Thyroid gland (tissue), 4 donors: ENCODE measurements around the gene GPR25.

ENCODE experiments used
- CTCF ChIP-seq, 6 experiments: fragments of 200-600 bp in 3 of 6; fragments of 450-650 bp in 3 of 6; sonication (generic) in 3 of 6; IDR thresholded peaks; one replicate each; pipeline ENCODE4 v1.5.1; 2016 to 2019; ENCODE audit warnings: antibody characterized with exemption in 6 of 6, mild to moderate bottlenecking in 2 of 6, inconsistent platforms in 1 of 6, moderate library complexity in 1 of 6
- POLR2A ChIP-seq, 2 donors: fragments of 450-650 bp; IDR thresholded peaks; one replicate each; pipeline ENCODE4 v1.6.1; 2017; ENCODE audit warnings: antibody characterized with exemption in 2 of 2, mild to moderate bottlenecking in 2 of 2, moderate library complexity in 1 of 2

- no peak for TF ChIP-seq CTCF (IDR thresholded peaks at IDR 0.05)
- no peak for TF ChIP-seq POLR2A (IDR thresholded peaks at IDR 0.05)
Observed at GRCh38 chr1:200836213-200836612, 36.6 kb upstream of the GPR25 start.
